ENCODE results near the gene ACVR2B.

Gene ACVR2B

GRCh38 chr3:38510631-38511030, 56.9 kb downstream of the ACVR2B start:
- no peak overlapping the region for H3K4me3 ChIP-seq (ENCODE audit: low read depth, low read length)
- TF ChIP-seq CTCF (IDR thresholded peaks at IDR 0.05; ENCODE audit: borderline replicate concordance, insufficient read depth, low read depth, low read length), result no peak

DNA sequence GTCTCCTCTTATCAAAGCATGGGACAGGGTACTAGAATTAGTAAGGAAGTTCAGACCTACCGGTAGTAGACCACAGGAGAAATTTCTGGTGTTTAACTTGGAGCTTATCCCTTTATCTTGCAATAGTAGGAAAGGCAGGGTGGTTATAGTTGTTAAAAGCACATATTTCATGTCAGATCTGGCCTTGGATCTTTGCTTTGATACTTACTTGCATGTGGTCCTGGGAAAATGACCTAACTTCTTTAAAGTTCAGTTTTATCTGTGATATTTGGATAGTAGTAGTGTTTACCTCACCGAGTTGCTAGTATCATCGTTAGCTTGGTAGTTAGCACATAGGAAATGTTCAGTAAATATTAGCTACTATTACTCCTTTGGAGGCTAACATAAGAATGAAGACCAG, 57.9 kb downstream of the ACVR2B start:
- TF ChIP-seq CTCF (IDR thresholded peaks at IDR 0.05; ENCODE audit: borderline replicate concordance, insufficient read depth, low read depth, low read length), result no peak

GRCh38 chr3:38515367-38515766, 61.7 kb downstream of the ACVR2B start:
- no peak overlapping the region for H3K4me3 ChIP-seq (ENCODE audit: low read depth, low read length)
- TF ChIP-seq CTCF (IDR thresholded peaks at IDR 0.05; ENCODE audit: borderline replicate concordance, insufficient read depth, low read depth, low read length), result no peak

More for the DNA sequence above, 57.9 kb downstream of the ACVR2B start:
- H3K4me3 ChIP-seq (ENCODE audit: low read depth, low read length), result no peak overlapping the region

DNA sequence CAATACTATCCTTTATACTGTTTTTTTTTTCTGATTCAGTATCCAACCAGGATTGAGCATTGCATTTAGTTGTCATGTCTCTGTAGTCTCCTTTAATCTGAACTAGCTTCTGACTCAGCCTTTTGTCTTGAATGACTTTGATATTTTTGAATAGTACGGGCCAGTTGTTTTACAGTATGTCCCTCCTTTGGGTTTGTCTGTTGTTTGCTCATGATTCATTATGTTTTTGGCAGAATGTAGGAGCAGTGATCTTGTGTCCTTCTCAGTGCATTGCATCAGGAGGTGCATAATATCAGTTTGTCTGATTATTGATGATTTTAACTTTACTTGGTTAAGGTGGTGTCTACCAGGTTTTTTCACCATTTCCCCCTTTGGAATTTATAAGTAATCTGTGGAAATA, 63.0 kb downstream of the ACVR2B start:
- no peak overlapping the region for H3K4me3 ChIP-seq (ENCODE audit: low read depth, low read length)
- TF ChIP-seq CTCF (IDR thresholded peaks at IDR 0.05; ENCODE audit: borderline replicate concordance, insufficient read depth, low read depth, low read length), result no peak

DNA sequence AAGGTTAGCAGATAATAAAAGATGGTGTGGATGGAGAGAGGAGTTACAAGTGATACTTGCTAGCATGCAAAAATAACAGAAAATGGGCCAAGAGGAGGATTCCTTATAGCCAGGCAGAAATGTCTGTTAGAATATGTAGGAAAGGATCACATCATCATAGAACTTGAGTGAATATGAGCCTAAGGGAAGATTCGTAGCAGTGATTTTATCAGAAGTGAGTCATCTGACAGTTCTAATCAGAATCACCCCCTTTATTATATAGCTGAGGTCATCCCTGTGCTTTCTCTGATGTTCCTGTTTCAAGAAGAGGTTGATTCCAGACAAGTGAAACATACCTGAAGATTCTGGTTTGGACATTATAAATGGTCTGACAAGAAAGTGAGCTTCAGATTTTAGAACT, 65.3 kb downstream of the ACVR2B start:
- TF ChIP-seq CTCF (IDR thresholded peaks at IDR 0.05; ENCODE audit: borderline replicate concordance, insufficient read depth, low read depth, low read length), result no peak
- H3K4me3 ChIP-seq (ENCODE audit: low read depth, low read length), result no peak overlapping the region

- H3K4me3 ChIP-seq (ENCODE audit: low read depth, low read length), result no peak overlapping the region
- TF ChIP-seq CTCF (IDR thresholded peaks at IDR 0.05; ENCODE audit: borderline replicate concordance, insufficient read depth, low read depth, low read length), result no peak
Observed at GRCh38 chr3:38519651-38520050, 66.0 kb downstream of the ACVR2B start.

DNA sequence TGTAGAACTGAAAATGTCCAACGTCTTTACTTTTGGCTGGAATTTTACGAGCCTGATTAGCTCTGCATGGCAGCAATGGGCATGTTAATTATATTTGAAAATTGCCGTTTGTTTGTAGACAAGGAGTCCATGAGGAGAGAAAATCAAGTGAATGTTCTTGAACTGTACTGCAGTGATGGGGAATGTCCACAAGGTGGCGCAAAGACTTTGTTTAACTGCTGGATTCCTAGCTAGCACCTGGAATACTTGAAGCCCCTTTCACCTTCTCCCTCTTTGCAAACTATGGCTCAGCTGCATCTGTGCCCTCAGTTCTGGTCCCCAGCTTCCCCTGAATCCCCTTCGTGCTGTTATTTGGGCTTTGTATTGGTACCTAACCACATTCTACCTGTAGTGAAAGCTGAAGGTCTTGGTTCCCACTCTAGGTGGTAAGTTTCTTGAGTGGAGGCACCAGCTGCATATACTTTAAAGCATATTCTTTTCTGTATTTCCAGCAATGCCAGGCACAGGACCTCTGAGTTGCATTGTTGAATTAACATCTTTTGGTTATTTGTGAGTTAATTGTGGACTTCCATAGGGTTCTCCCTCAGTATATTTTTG, 67.8 kb downstream of the ACVR2B start:
- no peak overlapping the region for H3K4me3 ChIP-seq (ENCODE audit: low read depth, low read length)
- peak; percentile 83 for TF ChIP-seq CTCF (IDR thresholded peaks at IDR 0.05; ENCODE audit: borderline replicate concordance, insufficient read depth, low read depth, low read length)

Measured in GM12875 (cell line).